CD4-positive, alpha-beta T cell treated with Interleukin-6 at 100 ng/mL for 8 hours (primary cell): ENCODE data around the gene PCMTD2.
A peak's percentile ranks its signal among the peaks of the same experiment; 100 is the strongest.

Experiments used
- DNase-seq: peaks from one replicate; pipeline ENCODE4 v3.0.0-alpha.2; 2020; ENCODE audit warnings: mixed read lengths, low spot score

The PCMTD2 gene

GRCh38 chr20:64256282-64256935, 861 bp downstream of the PCMTD2 start:
- DNase-seq: no peak

- DNase-seq: no peak
These were observed 1.7 kb downstream of the PCMTD2 start for GRCh38 chr20:64257107-64257757.

- DNase-seq: no peak
These were observed 2.7 kb downstream of the PCMTD2 start for GRCh38 chr20:64258071-64258823.

GRCh38 chr20:64260239-64260638, 4.7 kb downstream of the PCMTD2 start:
- DNase-seq: no peak

GRCh38 chr20:64261138-64261537, 5.6 kb downstream of the PCMTD2 start:
- no peak for DNase-seq

- DNase-seq: no peak
These were observed 8.5 kb downstream of the PCMTD2 start for GRCh38 chr20:64264091-64264490.

GRCh38 chr20:64265201-64265600, 9.7 kb downstream of the PCMTD2 start:
- no peak for DNase-seq

GRCh38 chr20:64266988-64267387, 11.4 kb downstream of the PCMTD2 start:
- DNase-seq: no peak

- no peak for DNase-seq
These were observed 12.6 kb downstream of the PCMTD2 start for GRCh38 chr20:64268174-64268573.

- no peak for DNase-seq
These were observed 14.3 kb downstream of the PCMTD2 start for GRCh38 chr20:64269604-64270411.

- DNase-seq: no peak
These were observed 16.1 kb downstream of the PCMTD2 start for GRCh38 chr20:64271636-64272035.

GRCh38 chr20:64273109-64273508, 17.6 kb downstream of the PCMTD2 start:
- no peak for DNase-seq

GRCh38 chr20:64276817-64277216, 21.3 kb downstream of the PCMTD2 start:
- DNase-seq: no peak

- no peak for DNase-seq
These were observed 22.2 kb downstream of the PCMTD2 start for GRCh38 chr20:64277571-64278316.

- DNase-seq: no peak
These were observed 22.8 kb downstream of the PCMTD2 start for GRCh38 chr20:64278317-64278681.

GRCh38 chr20:64279826-64280459, 24.4 kb downstream of the PCMTD2 start:
- DNase-seq: no peak

GRCh38 chr20:64280460-64280843, 24.9 kb downstream of the PCMTD2 start:
- DNase-seq: no peak

GRCh38 chr20:64283646-64284045, 28.1 kb downstream of the PCMTD2 start:
- no peak for DNase-seq

GRCh38 chr20:64285579-64286446, 30.3 kb downstream of the PCMTD2 start:
- DNase-seq: peak; percentile 17
